GM19351 (cell line): ENCODE data around the gene GHDC.
"Not testable (repeated sequence)": the region's sequence is repeated elsewhere in the genome, so short reads cannot be mapped to it uniquely, and the experiment has no call there.

Source experiments
- ATAC-seq: cut with Tn5 transposase; IDR thresholded peaks from one replicate; pipeline ENCODE4 v1.9.1; 2021; ENCODE audit warnings: mild to moderate bottlenecking, moderate library complexity; ENCODE audit not compliant: unreplicated experiment

Gene GHDC

DNA sequence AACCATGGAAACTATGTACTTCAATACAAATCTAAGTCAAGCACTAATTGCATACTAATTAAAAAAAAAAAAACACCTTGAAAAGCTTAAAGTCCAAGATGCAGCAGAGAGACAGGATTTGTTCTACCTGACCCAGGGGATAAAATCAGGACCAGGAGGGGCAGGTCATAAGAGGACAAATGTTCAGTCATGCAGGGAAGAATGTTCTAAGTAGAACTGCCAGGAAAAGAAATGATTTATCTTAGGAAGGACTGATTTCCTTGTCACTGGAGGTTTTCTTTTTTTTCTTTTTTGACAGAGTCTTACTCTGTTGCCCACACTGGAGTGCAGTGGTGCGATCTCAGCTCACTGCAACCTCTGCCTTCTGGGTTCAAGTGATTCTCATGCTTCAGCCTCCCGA lies 9.1 kb upstream of the GHDC start:
- no peak for ATAC-seq

DNA sequence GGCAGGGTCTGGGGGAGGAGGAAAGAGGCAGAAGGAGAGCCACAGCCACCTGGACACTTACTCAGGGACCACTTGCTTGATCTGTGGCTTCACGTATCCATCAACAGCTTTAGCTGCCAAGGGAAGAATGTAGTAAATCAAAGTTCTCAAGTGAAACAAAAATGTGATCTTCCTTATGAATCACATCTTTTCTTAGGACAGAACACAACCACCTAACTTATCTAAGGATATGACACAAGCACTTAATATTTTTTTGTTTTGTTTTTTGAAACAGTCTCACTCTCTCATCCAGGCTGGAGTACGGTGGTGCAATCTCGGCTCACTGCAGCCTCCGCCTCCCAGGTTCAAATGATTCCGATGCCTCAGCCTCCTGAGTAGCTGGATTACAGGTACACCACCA lies 8.4 kb upstream of the GHDC start:
- ATAC-seq: no peak

DNA sequence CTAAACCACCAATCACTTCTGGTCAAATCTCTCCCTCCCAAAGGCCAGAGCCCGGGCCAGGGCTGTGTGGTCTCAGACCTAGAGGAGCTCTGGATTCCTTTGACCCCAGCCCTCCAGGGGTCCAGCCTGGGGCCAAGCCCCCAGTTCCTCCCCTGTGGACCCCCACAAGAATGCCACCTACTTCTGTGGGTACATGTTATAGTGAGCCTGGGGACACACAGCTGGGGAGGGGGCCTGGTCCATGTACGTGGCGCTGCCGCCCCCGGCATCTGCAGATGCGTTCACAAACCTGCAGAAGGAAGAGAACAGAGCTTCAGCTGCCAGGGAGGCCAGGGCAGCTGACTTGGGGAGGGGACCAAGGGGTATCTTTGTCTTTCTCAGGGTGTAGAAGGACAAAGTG lies 7.9 kb upstream of the GHDC start:
- ATAC-seq: no peak

DNA sequence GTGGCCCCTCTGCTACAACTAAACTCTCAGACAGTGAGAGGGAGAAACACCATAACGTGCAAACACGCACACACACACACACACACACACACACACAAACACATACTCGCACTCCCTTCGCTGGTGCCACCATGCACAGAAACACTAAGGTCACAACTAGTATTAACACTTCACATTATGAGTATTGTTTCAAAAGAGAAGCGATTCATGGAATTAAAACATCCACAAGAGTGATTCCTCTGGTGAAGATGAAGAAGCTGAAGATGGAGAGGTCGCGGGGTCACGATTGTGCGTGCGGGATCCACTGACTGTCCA lies 7.1 kb upstream of the GHDC start:
- ATAC-seq: no peak

DNA sequence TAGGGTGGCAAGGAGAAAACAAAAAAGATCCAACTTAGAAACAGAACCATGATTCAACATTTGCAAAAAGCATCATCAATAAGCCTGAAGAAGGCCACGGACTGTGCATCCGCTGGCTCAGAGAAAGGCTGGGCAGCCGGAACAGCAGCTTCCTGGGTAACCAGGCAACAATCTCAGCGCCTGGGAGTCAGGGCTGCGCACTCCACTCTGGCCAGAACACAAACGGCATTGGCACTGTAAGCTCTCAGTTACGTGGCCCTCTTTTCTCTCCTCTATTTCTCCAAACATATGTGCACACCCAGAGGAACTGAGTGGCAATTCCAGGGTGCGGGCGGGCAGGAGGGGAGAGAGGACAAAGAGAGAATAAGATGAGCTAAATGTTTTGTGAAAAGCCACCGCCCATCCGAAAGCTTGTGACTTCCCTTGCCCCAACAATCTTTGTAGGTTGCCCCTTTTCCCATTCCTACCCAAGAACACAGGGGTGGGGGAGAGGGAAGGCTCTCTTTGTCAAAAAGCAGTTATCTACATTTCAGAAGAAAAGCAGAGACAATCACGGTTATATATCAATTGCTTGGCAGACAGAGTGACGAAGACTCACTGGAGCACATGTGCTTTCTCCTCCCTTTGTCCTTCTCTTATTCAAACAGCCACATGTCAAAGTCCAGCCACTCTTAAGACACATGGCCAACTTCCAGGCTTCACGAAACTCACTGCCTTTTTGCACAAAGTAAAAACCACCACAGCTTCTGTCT lies 6.6 kb upstream of the GHDC start:
- ATAC-seq: no peak

DNA sequence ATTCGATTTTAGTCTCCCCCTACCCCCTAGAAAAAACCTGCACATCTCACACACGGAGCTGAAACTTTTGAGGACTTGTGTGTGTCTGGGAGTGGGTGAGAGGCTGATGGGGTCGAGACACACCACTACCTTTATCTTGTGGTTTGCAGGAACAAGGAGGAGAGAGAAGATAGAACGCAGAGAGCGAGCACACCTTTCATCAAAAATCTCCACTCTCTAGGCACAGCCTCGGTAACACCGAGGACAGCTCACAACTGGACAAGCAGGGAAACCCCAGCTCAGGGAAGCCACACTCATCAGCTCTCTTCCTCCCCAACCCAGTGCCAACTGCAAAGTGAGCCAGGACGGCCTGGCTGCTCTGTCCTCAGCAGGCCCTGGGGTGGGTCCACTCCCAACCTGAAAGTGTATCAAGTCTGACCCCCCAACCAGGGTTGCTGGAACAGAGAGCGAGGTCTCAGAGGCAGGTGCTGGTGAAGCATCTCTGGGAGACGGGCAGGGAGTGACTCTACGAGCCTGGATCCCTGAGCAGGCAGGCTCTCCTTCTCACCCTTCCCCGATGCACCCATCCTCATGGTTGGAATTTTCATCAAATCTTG lies 5.2 kb upstream of the GHDC start:
- no peak for ATAC-seq

DNA sequence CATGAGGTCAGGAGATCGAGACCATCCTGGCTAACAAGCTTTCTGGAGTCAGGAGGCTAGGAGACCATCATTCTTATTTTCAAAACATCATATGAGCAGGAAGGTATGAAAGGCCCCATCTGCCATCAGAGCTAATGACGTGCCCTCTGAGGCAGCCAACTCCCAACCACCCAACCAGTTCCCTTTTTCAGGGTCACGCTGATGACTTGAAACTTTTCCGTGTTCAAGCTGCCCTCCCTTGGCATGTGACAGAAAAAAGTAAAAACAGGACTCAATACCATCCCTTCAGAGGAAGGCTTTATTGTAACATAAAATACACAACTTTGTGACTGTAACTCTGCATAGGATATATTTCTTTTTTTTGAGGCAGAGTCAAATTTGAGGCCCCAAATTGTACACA lies 4.6 kb upstream of the GHDC start:
- no peak for ATAC-seq

DNA sequence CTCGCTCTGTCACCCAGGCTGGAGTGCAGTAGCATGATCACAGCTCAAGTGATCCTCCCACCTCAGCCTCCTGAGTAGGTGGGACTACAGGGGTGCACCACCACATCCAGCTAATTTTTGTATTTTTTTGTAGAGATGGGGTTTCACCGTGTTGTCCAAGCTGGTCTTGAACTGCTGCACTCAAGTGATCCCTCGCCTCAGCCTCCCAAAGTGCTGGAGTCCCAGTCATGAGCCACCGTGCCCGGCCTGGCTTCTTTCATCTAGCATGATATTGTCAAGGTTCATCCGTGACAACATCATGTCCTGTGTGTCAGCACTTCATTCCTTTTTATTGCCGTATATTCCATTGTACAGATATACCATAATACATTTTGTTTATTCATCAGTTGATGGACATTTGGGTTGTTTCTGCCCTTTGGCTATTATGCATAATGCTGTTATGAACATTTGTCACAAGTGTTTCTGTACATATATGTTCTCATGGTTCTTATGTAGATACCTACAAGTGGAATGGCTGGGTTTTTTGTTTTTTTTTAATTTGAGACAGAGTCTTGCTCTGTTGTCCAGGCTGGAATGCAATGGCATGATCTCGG lies 3.4 kb upstream of the GHDC start:
- ATAC-seq: no peak

DNA sequence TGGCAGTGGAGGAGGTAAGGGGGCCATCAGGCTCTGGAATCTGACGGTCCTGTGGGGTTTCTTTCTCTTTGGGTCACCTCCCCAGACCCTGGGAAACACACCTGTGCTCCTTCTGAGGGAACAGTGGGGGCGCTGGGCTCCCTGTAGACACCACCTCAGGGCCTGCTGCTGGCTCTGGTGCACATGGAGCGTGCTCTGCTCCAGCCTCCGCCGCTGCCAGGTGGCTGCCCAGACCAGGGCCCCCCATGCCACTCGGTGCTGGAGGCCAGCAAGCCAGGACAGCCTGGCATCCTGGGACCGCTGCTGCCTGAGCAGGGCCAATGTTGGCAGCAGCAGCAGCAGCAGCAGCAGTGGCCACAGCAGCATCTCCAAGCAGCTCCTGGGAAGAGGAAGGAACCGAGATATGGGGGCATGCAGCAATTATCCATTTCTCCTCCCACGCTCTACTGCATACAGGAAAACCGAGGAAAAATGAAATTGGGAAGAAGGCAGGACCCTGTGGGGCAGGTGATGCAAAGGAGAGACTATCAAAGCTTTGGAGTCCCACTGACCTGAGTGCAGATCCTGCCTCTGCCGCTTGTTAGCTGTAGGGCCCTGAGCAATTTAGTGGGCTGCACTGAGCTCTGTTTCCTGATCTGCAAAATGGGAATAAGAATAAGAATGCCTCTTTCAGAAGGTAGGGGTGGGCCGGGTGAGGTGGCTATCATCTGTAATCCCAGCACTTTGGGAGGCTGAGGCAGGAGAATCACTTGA lies 902 bp downstream of the GHDC start:
- ATAC-seq: no peak

DNA sequence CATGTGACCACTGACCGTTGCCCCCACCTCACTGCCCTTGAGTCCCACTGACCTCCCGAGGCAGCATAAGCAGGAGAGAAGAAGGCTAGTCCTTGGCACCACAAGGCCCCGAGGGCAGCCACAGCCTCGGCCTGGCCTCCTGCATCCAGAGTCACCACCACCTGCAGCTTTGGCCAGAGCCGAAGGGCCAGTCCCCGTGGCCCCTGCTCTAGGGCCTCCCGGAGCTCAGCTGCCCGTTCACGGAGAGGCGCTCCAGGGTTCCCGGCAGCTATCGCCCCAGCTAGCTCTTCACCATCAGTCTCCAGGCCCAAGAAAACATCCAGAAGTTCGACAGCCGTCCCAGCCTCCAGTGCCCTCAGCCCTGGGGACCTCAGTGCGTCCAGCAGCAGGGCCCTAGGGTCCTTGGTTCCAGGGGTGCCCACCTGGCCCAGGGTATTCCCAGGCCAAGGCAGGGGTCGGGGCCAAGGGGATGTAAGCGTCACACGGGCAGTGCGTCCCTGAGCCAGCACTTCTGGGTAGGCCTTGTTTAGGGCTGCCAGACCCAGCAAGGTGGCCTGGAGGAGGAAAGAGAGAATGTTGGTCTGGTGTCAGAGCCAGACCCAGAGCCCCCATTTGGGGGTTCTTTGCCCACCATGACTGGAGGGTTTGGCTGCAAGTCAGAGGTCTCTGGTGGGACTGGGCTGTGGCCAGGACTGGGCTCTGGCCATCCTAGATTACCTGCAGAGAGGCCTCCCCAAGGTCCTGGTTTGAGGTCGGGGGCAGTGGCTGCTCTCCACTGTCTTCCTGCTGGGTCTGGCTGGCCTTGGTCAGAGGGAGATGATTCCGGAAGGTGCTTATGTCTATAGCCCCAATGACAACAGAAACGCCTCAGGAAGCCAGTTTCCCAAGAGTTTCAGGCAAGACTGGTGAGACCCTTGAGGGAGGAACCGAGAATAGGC lies 1.8 kb downstream of the GHDC start:
- no peak for ATAC-seq

DNA sequence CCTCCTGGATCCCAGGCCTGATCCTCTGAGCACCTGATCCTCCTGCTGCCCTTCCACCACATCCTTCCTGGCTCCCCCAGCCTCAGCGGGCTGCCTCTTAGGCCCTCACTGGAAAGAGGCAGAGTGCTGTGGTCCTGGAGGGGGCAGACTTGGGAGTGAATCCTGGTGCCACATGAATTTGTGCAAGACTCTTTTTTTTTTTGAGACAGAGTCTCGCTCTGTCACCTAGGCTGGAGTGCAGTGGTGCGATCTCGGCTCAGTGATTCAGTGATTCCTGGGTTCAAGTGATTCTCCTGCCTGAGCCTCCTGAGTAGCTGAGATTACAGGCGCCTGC lies 3.1 kb downstream of the GHDC start:
- ATAC-seq: no peak

DNA sequence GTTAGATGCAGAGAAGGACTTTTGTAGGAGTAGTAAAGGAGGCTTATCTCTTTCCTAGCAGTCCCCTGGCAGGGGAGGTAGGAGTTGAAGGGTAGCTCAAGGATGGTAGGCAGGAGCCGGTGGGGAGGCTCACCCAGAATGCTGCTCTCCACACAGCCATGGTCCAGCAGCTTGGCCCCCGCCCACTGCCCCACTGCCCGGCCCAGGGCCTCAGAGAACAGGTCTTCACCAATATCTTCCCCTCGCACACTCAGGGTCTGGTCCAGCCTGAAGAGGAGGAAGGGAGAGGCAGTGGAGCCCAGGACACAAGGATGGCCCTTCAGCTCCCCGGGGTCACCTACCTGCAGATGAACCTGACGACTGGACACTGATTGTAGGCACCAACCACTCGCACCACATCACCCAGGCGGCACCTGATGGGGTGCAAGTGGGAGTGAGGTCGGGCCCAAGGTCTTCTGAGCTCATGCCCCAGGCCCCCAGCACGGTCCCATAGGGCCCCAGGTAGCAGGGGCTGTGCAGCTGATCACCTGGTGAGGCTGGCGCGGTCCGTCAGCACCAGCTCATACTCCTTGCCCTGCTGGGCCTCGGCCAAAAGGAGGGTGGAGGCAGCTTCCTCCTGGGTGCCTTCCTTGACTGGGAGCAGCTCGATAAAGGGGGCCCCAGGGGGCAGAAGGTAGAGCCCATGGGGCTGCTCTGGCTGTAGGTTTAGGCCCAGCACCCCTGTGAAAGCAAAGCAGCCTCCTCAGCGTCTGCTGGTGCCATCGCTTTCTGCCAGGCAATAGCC lies 3.6 kb downstream of the GHDC start:
- ATAC-seq: no peak

DNA sequence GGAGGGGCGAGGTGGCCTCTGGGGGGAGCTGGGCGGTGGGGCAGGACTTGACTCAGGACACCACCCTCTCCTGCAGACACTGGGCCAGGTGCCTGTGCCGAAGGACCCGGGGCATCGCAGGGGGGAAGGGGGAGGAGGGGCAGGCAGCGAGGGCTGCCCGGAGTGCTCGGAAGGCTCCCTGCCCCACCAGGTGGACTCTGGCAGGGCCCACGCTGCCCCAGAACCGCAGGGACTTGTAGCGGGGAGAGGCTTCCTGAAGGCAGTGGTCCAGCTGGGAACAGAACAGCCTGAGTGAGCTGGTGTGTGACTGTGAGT lies 4.7 kb downstream of the GHDC start:
- ATAC-seq: no peak

DNA sequence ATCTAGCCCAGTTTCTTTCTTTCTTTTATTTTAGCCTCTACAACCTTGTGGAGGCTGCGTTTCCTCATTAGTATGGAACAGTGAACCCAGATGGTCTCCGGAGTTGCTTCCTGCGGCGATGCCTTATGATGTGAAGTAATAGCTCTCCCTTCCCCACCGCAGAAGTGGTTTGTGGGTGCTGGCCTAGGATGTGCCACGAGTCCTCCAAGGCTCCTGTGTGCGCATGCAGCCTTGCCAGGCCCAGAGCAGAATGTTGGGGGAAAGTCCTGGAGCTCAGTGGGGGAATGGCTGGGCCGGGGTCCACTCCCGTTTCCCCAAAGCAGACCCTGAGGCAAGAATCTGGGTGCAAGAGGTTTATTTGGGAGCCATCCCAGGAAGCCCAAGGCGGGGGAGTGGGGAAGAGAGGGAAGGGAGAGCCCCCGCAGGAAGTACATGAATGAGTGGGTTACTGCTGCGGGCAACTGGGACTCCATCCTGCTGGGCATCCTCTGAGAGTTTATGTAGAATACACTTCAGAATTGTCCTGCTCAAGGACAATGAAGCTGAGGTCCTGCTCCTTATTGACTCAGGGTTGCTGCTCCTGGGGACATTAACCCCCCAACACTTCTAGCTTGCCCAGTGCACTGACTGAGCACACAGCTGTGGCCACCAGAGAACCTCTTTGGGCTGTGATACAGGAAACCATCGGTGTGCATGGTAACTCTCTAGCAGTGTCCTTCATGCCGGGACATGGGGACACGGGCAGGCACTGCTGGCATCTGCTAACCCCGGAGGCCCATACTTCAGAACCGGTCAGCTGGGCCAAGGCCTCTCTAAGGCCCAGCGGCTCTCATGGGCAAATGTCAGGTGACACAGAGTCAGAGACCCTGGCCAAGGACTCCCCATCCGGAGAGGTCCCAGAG lies 5.3 kb downstream of the GHDC start:
- no peak for ATAC-seq

DNA sequence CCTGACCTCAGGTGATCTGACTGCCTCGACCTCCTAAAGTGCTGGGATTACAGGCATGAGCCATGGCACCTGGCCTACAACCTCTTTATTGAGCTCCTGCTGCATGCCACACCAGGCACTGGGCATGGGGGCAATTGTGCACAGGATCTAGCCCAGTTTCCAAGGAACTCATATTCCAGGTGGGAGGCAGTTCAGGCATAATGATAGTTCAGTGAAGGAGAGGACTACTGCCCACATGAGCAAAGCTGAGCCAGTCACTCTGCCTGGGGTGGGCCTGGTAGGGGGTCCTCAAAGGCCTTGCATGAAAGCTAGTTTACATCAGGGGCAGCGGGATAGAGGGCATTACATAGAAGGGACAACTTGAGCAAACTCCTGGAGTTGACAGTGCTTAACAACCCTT lies 6.5 kb downstream of the GHDC start:
- ATAC-seq: no peak

DNA sequence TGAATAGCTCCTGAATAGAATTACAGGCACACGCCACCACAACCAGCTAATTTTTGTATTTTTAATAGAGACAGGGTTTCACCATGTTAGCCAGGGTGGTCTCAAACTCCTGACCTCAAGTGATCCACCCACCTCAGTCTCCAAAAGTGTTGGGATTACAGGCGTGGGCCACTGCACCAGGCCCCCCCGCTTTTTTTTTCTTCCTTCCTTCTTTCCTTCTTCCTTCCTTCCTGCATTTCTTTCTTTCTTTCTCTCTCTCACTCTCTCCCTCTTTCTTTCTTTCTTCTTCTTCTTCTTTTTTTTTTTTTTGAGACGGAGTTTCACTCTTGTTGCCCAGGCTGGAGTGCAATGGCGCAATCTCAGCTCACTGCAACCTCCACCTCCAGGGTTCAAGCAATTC lies 8.1 kb downstream of the GHDC start:
- not testable (repeated sequence) for ATAC-seq

DNA sequence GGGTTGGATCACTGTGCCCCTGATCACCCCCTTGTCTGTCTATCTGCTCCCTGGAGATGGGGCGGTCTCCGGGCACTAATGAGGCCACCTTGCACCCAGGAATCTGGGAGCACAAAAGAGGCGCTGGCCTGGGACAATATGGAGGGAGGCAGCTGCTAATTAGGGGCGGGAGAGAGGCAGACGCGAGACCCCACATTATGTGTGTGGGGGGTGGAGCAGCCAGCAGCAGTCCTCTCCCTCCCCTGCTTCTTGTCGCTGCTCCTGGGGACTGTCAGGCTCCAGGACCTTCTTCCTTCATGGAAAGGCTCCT lies 8.7 kb downstream of the GHDC start:
- no peak for ATAC-seq

DNA sequence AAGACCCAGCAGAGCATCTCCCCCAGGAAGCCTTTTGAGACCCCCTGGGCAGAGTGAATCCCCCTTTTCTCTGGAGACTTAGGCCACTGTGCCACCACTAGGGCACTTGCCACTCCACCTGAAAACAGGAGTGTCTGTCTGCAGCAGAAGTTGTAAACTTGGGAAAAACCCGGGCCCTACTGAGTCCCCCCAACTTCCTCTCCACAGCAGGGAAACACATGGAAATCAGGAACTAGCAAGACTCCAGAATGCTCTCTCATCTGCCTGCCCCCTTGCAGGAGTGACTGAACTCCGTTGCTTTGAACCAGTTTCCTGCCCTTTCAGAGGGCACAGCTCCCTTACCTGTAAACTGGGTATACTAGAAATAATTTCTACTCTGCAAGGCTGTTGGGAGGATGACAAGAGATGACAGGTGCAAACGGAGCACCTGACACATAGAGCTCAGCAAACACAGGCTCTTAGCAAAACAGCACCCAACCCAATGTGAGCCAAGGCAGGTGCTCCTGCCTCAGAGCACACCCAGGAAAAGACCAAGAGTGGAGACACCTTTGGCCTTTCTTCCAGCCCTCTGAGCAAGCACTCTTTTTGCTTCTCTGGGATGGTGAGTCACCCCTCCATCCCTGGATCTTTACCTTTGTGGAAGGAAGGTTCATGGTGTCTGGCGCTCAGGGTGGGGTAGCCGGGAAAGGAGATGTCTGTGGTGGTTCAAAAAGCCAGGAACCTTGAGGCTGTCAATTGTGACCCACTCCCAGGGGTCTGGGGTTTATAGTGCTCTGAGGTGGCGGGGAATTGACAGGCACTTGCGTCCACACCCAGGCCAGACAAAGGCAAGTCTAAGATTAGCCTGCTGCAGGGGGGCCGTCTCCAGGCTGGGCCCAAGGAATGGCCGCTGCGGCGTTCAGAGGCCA lies 9.3 kb downstream of the GHDC start, which contains the start of gene HCRT:
TSS of gene HCRT (minus strand) at position 740 of the 908 bp plus-strand sequence. CDS start at position 653, 87 bp downstream.
- ATAC-seq: no peak
